ENCODE measurements around the gene IL17REL. TPM values are rescaled to one million over a fixed set of nuclear protein-coding genes. Genes with fewer than 3 reads are reported as not detected.
A peak's percentile ranks its signal among the peaks of the same experiment; 100 is the strongest.

IL17REL gene
- total RNA-seq, 2 experiments from 2014 or later: not detected

DNA sequence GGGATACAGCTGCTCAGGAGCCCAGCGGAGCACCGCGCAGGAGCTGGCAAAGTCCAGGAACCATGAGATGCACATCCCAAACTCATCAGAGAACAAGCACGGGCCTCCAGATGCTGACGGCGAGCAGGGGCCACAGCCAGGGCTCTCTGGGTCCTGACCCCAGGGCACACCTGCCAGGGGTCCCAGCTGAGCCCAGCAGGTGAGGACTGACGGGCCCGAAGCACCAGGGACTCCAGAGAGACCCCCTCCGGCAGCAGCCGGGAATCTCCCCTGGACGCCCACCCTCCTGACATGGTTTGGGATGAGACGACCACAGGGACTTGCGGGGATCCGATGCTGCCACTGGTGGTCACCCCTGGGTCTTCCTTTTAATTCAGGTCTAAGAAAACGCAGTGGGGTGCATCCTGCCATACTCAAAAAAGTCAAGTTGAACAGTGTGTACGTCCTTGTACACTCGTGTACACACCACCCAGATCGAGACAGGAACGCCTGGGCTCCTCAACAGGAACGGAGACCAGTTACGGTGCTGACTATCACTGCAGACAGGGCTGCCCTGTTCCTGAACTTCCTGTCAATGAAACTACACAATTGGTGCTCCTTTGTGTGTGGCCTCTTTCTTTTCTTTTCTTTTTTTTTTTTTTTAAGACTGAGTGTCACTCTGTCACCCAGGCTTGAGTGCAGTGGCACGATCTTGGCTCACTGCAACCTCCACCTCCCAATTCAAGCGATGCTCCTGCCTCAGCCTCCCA lies 23.6 kb upstream of the IL17REL start:
- no peak for DNase-seq

GRCh38 chr22:50035131-50035881 lies 22.7 kb upstream of the IL17REL start:
- no peak overlapping the region for H3K4me3 Mint-ChIP-seq
- DNase-seq (no peak), ATAC-seq (ENCODE audit: low read depth) (peak; percentile 7)
- H3K27ac Mint-ChIP-seq: no peak overlapping the region
- H3K9me3 Mint-ChIP-seq: peaks cover 5% of the 10 kb centered on the region
- peaks cover 5% of the 10 kb centered on the region for H3K4me1 Mint-ChIP-seq
- H3K36me3 Mint-ChIP-seq: no peaks in the 10 kb centered on the region
- POLR2A ChIA-PET: no interaction called here
- H3K27me3 Mint-ChIP-seq: peaks cover 7% of the 10 kb centered on the region

More for the DNA sequence above, 23.6 kb upstream of the IL17REL start:
- ATAC-seq (ENCODE audit: low read depth): no peak
- Mint-ChIP-seq H3K27ac (no peak overlapping the region), H3K4me1 (peaks cover 5% of the 10 kb centered on the region), H3K9me3 (peaks cover 5% of the 10 kb centered on the region), H3K27me3 (peaks cover 7% of the 10 kb centered on the region), H3K36me3 (no peaks in the 10 kb centered on the region), H3K4me3 (no peak overlapping the region)
- POLR2A ChIA-PET: no interaction called here

- H3K4me1 Mint-ChIP-seq: peaks cover 5% of the 10 kb centered on the region
- no peak overlapping the region for H3K4me3 Mint-ChIP-seq
- no peak for DNase-seq
- H3K9me3 Mint-ChIP-seq: peaks cover 5% of the 10 kb centered on the region
- H3K27ac Mint-ChIP-seq: no peak overlapping the region
- peaks cover 5% of the 10 kb centered on the region for H3K27me3 Mint-ChIP-seq
- peak; percentile 36 for ATAC-seq (ENCODE audit: low read depth)
- POLR2A ChIA-PET: no interaction called here
- no peaks in the 10 kb centered on the region for H3K36me3 Mint-ChIP-seq
Measured at GRCh38 chr22:50034126-50035081, 21.8 kb upstream of the IL17REL start.

GRCh38 chr22:50032941-50033601 lies 20.5 kb upstream of the IL17REL start:
- peaks cover 5% of the 10 kb centered on the region for H3K4me1 Mint-ChIP-seq
- DNase-seq (no peak), ATAC-seq (ENCODE audit: low read depth) (no peak)
- POLR2A ChIA-PET: no interaction called here
- H3K9me3 Mint-ChIP-seq: no peaks in the 10 kb centered on the region
- H3K27me3 Mint-ChIP-seq: peaks cover 5% of the 10 kb centered on the region
- no peak overlapping the region for H3K4me3 Mint-ChIP-seq
- H3K27ac Mint-ChIP-seq: no peak overlapping the region
- no peaks in the 10 kb centered on the region for H3K36me3 Mint-ChIP-seq

- H3K36me3 Mint-ChIP-seq: no peaks in the 10 kb centered on the region
- ATAC-seq (ENCODE audit: low read depth) (no peak), DNase-seq (no peak)
- H3K9me3 Mint-ChIP-seq: no peaks in the 10 kb centered on the region
- peaks cover 5% of the 10 kb centered on the region for H3K27me3 Mint-ChIP-seq
- peaks cover 5% of the 10 kb centered on the region for H3K4me1 Mint-ChIP-seq
- no peak overlapping the region for H3K27ac Mint-ChIP-seq
- POLR2A ChIA-PET: interaction anchor here (1.0 kb wide), 1 partner anchor 265 kb away, joined by 3 read pairs; no protein-coding TSS in a partner anchor
- H3K4me3 Mint-ChIP-seq: no peak overlapping the region
Measured at GRCh38 chr22:50032109-50032871, 19.7 kb upstream of the IL17REL start.

- DNase-seq: no peak
- H3K36me3 Mint-ChIP-seq: no peaks in the 10 kb centered on the region
- H3K4me3 Mint-ChIP-seq: no peak overlapping the region
- H3K27me3 Mint-ChIP-seq: peaks cover 3% of the 10 kb centered on the region
- H3K27ac Mint-ChIP-seq: no peak overlapping the region
- ATAC-seq (ENCODE audit: low read depth): no peak
- H3K9me3 Mint-ChIP-seq: no peaks in the 10 kb centered on the region
- H3K4me1 Mint-ChIP-seq: peaks cover 5% of the 10 kb centered on the region
- POLR2A ChIA-PET: interaction anchor here (1.0 to 1.6 kb wide), 3 partner anchors 54 to 264 kb away, joined by 3 to 5 read pairs (median 5); partner anchors contain the start of gene MLC1
Measured at GRCh38 chr22:50031189-50032091, 18.9 kb upstream of the IL17REL start.

DNA sequence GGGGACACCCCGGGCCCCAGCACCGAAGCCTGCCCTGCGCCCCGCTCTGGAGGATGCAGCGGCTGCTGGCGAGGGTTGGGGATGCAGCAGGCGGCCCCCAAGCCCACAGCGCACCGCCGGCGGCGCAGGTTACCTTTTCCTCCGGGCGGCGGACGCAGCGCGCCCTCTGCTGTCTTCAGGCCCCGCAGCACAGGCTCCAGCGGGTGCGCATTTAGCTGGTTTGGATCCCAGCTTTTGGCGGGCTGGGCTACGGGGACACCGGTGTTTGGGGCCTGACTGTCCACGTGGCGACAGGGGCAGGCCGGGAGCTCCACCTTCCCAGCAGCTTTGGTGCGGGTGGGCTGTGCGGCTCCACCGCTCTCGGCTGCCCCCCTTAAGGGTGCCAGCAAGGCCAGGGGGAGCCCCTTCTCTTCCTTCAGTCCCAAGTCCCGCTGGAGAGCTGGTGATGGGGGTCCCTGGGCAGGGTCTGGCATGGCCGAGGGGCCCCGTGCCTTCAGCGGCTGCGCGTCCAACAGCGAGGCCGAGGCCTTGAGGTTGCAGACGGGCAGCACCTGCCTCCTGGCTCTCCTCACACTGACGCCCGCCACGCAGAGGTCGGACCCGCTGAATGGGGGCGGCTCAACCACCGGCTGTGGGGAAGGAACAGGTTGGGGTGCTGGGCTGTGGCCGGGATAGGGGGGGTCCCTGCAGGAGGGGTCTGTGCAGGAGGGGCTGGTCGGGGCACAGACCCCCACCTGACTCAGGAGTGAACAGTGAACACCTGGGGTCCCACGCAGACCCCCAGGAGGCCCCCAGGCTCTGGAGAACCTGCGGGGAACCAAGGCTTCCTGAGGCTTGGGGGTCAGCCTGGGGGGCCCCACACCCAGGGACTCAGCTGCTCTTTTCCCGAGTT lies 18.0 kb upstream of the IL17REL start:
- ATAC-seq (ENCODE audit: low read depth): peak; percentile 92
- H3K4me3 Mint-ChIP-seq: no peak overlapping the region
- peak; percentile 88 for DNase-seq
- H3K27ac Mint-ChIP-seq: no peak overlapping the region
- H3K27me3 Mint-ChIP-seq: peaks cover 5% of the 10 kb centered on the region
- no peaks in the 10 kb centered on the region for H3K36me3 Mint-ChIP-seq
- peaks cover 5% of the 10 kb centered on the region for H3K4me1 Mint-ChIP-seq
- POLR2A ChIA-PET: interaction anchor here (0.5 to 1.6 kb wide), 7 partner anchors 12 to 131 kb away, joined by 3 to 6 read pairs (median 5); partner anchors contain the start of gene MLC1
- no peaks in the 10 kb centered on the region for H3K9me3 Mint-ChIP-seq

DNA sequence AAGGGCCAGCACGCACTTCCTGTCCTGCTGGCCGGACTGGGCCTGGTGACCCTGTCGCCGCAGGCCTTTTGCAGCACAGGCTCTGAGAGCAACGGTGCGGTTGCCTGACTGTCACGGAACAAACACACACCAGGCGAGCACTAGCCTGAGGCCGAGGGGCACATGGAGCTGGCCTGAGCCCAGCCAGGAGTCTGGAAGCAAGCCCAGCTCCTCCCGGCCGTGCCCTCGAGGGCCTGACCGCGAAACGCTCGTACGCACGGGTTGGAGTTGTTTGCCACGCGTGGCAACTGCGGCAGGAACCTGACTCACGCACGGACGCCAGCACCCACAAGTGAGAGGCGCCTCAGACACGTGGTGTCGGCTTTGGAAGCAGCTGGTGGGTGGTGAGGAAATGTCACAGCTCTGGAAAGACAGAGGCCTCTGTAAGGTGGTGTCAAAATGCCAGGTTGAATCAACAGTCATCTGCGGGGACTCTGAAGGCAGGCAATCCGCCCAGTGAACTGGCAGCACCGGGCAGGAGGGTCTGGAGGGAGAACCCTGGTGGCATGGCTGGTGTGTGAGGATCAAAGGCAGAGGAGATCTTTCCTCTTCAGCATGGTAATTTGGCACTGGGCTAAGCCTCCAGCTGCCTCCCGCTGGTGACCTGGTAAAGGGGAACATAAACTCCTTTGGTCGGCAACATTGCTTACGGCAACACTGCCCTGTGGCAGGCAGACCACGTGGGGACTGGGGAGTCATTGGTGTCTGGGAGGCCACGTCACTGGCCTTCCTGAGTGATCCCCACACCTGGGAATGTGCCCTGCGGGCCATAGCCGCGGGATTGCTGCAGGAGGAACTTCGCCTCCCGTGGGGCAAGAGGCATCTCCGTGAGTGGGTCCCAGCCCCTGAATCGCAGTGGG lies 15.3 kb upstream of the IL17REL start:
- no peak for ATAC-seq (ENCODE audit: low read depth)
- no peak overlapping the region for H3K4me3 Mint-ChIP-seq
- POLR2A ChIA-PET: no interaction called here

GRCh38 chr22:50025993-50026392 lies 13.4 kb upstream of the IL17REL start:
- no peaks in the 10 kb centered on the region for H3K9me3 Mint-ChIP-seq
- peaks cover 6% of the 10 kb centered on the region for H3K27me3 Mint-ChIP-seq
- ATAC-seq (ENCODE audit: low read depth) (no peak), DNase-seq (no peak)
- no peak overlapping the region for H3K27ac Mint-ChIP-seq
- no peaks in the 10 kb centered on the region for H3K36me3 Mint-ChIP-seq
- POLR2A ChIA-PET: no interaction called here
- no peak overlapping the region for H3K4me3 Mint-ChIP-seq
- no peaks in the 10 kb centered on the region for H3K4me1 Mint-ChIP-seq

More for the DNA sequence above, 15.3 kb upstream of the IL17REL start:
- Mint-ChIP-seq H3K36me3 (no peaks in the 10 kb centered on the region), H3K9me3 (no peaks in the 10 kb centered on the region), H3K27ac (no peak overlapping the region), H3K27me3 (peaks cover 6% of the 10 kb centered on the region), H3K4me1 (no peaks in the 10 kb centered on the region)
- no peak for DNase-seq

- no peak overlapping the region for H3K27ac Mint-ChIP-seq
- peaks cover 6% of the 10 kb centered on the region for H3K27me3 Mint-ChIP-seq
Measured at GRCh38 chr22:50022171-50022819, 9.7 kb upstream of the IL17REL start.

More at GRCh38 chr22:50022171-50022819, 9.7 kb upstream of the IL17REL start:
- Mint-ChIP-seq H3K9me3 (peaks cover 2% of the 10 kb centered on the region), H3K4me3 (no peak overlapping the region), H3K36me3 (peaks cover 1% of the 10 kb centered on the region), H3K4me1 (peaks cover 13% of the 10 kb centered on the region)
- no peak for ATAC-seq (ENCODE audit: low read depth)
- POLR2A ChIA-PET: no interaction called here
- DNase-seq: no peak

All from activated naive CD8-positive, alpha-beta T cell treated with anti-CD3 and anti-CD28 coated beads, Interleukin-2, amount 10 ng/mL, durations not matched to agents 7 days and 5 days (primary cell).